T-helper 22 cell (primary cell): Measurements from ENCODE around the gene NEO1.
"Not testable (repeated sequence)": the region's sequence is repeated elsewhere in the genome, so short reads cannot be mapped to it uniquely, and the experiment has no call there.

Source experiments
- DNase-seq: peaks from one replicate; pipeline ENCODE4 v3.0.0-alpha.2; 2020; ENCODE audit warnings: low read depth

The NEO1 gene

GRCh38 chr15:73210630-73211029, 158.4 kb downstream of the NEO1 start:
- no peak for DNase-seq

DNA sequence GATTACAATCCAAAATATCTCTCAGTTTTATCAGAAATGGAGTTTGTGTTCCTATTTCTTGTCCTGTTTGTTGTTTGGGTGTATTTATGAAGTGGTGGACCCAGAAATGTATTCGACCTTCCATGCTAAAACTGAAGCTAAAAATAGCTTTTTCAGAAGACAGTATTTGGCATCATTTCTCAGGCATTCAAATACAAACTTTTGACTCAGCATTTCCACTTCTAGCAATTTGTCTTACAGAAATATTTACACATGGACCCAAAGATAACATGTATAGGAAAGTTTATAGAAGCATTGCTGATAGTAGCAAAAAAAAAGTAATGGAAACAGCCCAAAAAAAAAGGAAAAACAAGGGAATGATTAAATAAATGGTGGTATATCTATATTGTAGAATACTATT, 160.2 kb downstream of the NEO1 start:
- DNase-seq: no peak

GRCh38 chr15:73221450-73221849, 169.2 kb downstream of the NEO1 start:
- DNase-seq: not testable (repeated sequence)

DNA sequence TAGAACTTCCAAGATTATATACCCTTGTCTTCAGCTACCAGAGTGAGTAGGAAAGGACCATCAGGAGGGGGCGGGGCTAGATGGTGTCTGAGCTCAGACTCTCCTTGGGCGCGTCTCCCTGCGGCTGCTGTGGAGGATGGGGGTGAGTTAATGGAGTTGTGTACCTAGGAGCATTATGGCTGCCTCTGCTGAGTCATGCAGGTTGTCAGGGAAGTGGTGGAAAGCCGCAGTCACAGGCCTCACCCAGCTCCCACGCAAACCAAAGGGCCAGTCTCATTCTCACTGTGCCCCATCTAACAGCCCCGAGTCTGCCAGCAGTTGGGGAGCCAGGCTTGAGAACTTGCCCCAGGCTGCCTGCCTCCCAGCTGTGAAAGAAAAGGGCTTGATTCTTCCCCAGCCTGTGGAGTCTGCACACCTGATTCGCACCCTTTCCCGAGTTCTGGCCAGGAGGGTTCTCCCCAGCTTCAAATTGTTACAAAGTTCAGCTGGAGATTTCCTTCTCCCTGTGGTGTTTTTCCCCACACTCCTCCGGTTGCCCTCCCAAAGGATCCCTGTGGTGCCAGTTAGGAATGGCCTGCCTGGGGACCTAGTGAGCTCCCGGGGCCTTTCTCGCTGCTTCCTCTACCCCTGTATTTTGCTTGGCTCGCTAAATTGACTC, 173.2 kb downstream of the NEO1 start:
- DNase-seq: no peak

- no peak for DNase-seq
Observed at GRCh38 chr15:73226093-73226814, 174.0 kb downstream of the NEO1 start.

GRCh38 chr15:73227433-73228056, 175.3 kb downstream of the NEO1 start:
- no peak for DNase-seq

DNA sequence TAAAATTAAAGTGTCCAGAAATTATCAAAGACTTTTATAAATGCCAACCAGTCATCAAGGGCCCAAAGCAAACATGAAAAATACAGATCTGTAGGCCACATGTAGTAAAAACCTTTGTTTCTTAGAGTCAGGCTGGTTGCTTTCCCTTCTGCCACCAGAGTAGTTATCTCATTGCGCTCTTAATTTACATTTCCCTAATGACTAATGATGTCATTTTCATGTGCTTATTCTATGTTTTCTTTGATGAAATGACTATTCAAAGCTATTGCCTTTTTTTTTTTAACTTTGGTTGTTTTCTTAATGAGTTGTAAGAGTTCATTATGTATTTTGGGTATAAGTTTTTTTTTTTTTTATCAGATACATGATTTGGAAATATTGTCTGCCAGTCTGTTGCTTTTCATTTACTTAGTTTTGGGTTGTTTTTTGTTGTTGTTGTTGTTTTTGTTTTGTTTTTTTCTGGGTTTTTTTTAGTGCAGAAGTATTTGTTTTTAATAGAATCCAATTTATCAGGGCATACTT, 175.9 kb downstream of the NEO1 start:
- DNase-seq: no peak

DNA sequence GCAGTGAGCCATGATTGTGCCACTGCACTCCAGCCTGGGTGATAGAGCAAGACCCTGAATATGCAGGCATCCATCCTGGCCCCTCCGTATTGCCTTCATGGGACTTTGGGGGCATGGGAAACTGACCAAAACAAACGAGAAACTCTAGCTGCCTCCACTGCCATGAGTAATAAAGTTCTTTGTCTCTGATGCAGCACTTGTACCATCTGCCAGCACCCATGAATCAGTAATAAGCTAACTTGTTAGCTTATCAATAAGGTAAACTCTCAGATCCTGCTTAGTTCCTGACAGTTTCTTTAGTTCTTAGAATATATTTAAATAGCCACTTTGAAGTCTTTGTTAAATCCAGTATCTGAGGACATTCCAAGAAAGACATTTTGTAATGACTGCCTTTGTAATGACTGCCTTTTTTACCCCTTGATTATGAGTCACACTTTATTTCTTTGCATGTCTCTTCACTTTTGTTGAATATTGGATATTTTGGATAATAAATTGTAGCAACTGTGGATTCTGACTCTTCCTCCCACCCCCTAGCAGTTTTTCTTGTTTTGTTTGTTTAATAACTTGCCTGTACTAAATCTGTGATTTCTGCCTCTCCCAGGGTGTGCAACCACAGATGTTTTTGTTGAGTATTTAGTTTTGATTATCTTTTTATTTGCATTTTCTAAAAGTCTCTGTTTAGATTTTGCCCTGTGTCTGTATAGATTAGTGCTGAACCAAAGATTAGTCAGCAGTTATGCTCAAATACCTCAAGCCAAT, 179.6 kb downstream of the NEO1 start:
- no peak for DNase-seq

DNA sequence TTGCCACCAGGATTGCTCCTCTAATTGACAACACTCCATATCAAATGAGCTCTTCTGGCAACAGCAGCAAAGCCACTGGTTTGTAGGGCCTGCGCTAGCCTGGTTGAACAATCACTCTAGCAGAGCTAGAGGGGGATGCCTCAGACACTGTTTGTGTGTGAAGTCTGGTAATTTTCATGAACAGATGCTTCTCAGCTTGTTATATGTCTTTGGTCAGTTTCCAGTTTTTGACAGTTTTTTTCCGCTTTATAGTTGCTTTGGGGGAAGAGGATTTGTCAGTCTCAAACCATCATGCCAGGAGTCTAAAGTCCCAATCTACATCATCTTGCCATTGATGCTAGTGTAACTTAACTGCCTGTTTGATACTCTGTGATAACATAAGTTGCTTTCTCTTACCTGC, 180.5 kb downstream of the NEO1 start:
- DNase-seq: no peak

- DNase-seq: no peak
Observed at GRCh38 chr15:73233623-73234022, 181.4 kb downstream of the NEO1 start.

GRCh38 chr15:73237910-73238309, 185.6 kb downstream of the NEO1 start:
- DNase-seq: no peak

DNA sequence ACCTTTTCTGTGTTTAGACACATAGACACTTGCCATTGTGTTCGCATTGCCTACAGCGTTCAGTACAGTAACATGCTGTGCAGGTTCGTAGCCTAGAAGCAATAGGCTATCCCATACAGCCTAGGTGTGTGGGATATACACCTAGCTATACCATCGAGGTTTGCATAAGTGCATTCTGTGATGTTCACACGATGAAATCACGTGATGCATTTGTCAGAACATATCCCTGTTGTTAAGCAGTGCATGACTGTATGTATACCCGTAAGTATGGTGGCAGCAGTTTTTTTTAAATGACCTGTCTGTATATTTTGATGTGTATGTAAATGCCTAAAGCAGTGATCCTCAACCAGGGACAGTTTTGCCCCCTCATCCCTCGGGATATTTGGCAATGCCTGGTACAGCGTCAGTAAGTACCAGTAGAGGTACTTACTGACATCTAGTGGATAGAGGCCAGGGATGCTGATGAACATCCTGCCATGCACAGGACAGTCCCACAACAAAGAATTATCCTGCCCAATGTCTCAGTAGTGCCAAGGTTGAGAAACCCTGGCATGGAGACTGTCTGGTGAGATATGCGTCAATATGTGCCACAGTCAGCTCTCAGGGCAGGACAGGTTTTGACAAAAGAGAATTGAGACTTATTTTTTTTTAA, 187.4 kb downstream of the NEO1 start:
- no peak for DNase-seq

- DNase-seq: peak; percentile 24
Observed at GRCh38 chr15:73240866-73241499, 188.7 kb downstream of the NEO1 start.

DNA sequence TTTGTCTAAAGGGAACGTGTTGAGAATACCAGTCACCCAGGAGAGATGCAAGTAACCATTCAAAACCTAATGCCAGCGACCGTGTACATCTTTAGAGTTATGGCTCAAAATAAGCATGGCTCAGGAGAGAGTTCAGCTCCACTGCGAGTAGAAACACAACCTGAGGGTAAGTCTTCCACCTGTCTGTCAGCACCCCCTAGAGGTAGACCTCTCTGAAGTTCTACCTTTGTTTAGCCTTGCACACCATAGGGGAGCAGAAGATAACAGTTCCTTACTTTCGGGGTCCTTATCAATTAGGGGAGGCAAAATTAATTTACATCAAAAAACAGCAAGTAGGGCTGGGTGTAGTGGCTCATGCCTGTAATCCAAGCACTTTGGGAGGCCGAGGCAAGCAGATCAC, 192.1 kb downstream of the NEO1 start:
- no peak for DNase-seq

GRCh38 chr15:73246439-73246838, 194.2 kb downstream of the NEO1 start:
- DNase-seq: no peak

DNA sequence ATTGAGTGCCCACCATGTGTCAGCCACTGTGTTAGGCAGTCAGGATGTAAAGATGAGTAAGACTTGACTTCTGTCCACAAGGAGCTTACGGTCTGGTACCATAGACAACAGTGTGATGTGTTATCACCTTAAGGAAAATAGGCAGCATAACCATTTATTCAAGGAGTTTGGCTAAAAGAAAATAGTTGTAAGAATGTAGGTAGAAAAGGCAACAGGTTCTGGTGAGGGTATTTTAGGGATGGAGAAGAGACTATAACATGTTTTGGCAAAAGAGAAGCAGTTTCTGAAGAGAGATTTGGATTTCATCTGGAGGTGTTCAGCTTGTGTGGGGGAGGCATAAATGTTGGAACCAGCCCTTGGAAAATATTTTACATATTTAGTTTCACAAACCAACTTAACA, 194.6 kb downstream of the NEO1 start:
- no peak for DNase-seq

- DNase-seq: no peak
Observed at GRCh38 chr15:73247331-73247730, 195.1 kb downstream of the NEO1 start.

- DNase-seq: no peak
Observed at GRCh38 chr15:73249499-73249898, 197.2 kb downstream of the NEO1 start.

DNA sequence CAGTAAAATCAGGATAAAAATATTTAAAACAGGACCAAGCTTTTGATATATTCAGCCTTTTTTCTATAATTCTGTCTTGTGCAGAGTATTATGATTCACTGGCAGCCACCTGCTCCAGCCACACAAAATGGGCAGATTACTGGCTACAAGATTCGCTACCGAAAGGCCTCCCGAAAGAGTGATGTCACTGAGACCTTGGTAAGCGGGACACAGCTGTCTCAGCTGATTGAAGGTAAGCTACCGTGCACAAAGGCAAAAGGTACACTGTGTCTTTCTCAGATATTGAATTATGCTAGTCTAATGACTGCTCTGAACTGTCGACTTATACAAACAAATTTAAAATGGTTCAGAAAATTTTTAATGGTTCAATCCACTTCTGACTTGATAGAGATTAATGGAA, 202.3 kb downstream of the NEO1 start:
- DNase-seq: no peak

- DNase-seq: no peak
Observed at GRCh38 chr15:73258271-73259108, 206.2 kb downstream of the NEO1 start.

DNA sequence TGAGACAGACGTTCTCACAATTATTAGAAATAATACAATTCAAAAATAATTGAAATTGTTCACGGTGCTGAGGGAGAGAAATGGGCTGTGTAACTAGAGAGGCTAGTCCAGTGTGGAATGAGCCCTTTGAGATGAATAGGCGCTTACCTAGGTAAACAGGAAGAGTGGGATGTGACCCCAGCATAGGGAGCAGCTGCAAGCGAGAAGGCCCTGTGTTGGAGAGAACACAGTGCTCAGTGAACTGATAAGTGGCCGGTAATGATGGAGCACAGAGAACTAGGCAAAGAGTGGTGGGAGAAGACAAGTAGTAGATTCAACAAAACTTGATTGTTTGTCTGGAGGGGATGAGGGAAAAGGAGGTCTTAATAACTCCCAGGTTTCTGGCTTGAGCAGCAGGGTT, 212.6 kb downstream of the NEO1 start:
- no peak for DNase-seq
